Stimulated activated CD8-positive, alpha-beta memory T cell treated with anti-CD3 and anti-CD28 coated beads, Interleukin-2, amount 100 ng/mL, for 48 hours (primary cell): ENCODE data around the gene MMAA.
"Not testable (repeated sequence)": the region's sequence is repeated elsewhere in the genome, so short reads cannot be mapped to it uniquely, and the experiment has no call there.

Source experiments
- DNase-seq, 2 donors: peaks; one replicate each; pipeline ENCODE4 v3.0.0-alpha.2; 2020; ENCODE audit warnings: low read depth in 2 of 2

The MMAA gene

GRCh38 chr4:145635117-145635516 lies 15.9 kb downstream of the MMAA start:
- no peak for DNase-seq

DNA sequence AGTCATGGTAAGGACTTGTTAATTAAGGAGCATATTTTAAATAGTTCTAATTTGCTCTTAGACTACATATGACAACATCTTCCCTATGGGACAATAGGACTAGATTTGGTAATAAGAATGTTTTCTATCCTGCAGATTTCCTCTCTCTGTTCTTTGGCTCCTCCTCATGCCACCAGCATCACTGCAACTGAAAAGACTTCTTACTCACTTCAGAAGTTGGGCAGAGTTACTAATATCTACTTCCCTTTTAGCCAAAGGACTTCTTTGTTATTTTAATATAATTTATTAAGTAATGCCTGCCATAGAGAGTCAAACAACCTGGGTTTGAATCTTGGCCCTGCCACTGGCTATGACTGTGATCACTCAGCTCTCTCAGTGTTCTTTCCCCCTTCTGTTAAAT lies 16.4 kb downstream of the MMAA start:
- no peak for DNase-seq

DNA sequence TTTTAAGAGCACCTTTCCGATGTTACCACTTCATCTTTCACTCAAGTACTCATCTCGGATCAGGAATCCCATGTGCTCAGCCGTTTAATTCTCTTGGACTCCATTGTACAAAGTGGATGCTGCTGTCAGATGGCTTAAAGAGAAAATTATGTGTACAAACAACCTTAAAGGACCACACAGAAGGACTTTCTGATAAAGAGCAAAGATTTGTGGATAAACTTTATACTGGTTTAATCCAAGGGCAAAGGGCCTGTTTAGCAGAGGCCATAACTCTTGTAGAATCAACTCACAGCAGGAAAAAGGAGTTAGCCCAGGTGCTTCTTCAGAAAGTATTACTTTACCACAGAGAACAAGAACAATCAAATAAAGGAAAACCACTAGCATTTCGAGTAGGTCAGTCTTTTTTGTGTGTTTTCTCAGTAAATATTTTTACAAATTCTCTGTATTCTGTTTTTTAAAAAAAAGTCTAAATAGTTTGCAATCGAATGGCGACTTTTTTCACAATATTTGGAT lies 20.1 kb downstream of the MMAA start:
- DNase-seq, result no peak

DNA sequence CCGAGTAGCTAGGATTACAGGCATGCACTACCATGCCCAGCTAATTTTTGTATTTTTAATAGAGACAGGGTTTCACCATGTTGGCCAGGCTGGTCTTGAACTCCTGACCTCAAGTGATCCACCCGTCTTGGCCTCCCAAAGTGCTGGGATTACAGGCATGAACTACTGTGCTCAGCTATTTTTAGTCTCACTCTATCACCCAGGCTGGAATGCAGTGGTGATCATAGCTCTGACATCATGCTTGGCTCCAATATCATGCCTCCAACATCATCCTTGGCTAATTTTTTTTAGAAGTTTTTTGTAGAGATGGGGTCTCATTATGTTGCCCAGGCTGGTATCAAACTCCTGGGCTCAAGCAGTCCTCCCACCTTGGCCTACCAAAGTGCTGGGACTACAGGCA lies 21.1 kb downstream of the MMAA start:
- not testable (repeated sequence) for DNase-seq

GRCh38 chr4:145643295-145643694 lies 24.1 kb downstream of the MMAA start:
- no peak for DNase-seq

DNA sequence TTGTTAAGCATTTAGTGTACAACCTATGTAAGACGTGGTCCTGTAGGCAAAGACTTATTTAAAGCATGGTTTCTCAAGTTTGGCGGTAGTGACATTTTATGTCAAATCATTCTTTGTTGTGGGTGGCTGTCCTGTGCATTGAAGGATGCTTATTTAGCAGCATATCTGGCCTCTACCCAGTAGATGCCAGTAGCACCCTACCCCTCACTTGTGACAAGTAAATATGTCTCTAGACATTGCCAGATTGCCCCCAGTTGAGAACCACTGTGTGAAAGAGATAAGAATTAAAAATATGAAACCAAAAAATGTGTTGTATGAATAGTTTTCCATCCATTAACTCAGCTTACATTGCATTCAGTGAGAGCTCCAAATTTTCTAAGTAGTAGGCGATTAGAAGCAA lies 25.5 kb downstream of the MMAA start:
- DNase-seq, result no peak

- no peak for DNase-seq
Measured at GRCh38 chr4:145656156-145656555, 37.0 kb downstream of the MMAA start.

DNA sequence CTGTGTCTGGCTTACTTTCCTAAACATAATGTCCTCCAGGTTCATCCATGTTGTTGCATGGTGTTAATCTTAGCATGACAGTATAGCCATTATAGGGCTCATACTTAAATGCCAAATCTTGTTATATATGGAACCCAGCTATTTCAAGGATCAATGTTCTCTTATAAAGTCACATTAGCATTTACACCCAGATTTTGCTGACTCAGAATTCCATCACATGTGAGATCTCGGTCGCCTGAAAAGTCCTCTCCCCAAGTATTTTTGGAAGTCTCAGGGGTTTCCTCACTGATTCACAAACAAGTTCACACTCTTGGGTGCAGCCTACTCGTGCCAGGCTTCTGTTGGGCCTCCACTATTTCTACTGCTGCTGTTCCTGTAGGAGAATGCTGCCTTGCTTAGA lies 40.9 kb downstream of the MMAA start:
- DNase-seq, result no peak

- DNase-seq, result no peak
Measured at GRCh38 chr4:145663194-145663593, 44.0 kb downstream of the MMAA start.

DNA sequence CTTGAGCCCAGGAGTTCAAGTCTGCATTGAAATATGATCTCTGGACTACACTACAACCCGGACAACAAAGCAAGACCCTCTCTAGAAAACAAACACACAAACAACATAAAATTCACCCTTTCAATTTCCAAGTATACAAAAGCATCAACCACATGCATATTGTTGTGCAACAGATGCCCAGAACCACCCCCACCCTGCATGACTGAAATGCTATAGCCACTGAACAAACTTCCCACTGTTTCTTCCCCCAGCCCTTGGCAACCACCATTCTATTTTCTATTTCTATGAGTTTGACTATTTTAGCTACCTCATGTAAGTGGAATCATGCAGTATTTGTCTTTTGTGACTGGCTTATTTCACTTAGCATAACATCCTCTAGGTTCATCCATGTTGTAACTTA lies 46.6 kb downstream of the MMAA start:
- DNase-seq, result no peak

GRCh38 chr4:145670422-145670821 lies 51.2 kb downstream of the MMAA start:
- DNase-seq, result no peak

DNA sequence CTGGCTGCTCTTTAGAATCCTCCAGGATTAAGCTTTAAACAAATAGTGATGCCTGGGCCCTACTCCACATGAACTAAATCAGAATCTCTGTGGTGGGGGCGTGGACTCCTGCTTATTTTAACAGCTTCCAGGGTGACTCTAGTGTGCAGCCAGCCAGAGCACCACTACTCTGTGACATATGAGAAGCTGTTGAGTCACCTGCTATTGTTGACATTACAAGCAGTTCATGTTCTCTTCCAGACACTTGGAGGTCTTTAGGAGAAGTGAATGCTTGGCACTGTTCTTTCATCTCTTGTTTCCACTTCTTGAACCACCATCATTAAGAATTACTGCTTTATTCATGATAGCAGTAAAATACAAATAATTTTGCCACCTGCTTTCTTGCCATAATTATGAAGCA lies 60.3 kb downstream of the MMAA start:
- no peak for DNase-seq

DNA sequence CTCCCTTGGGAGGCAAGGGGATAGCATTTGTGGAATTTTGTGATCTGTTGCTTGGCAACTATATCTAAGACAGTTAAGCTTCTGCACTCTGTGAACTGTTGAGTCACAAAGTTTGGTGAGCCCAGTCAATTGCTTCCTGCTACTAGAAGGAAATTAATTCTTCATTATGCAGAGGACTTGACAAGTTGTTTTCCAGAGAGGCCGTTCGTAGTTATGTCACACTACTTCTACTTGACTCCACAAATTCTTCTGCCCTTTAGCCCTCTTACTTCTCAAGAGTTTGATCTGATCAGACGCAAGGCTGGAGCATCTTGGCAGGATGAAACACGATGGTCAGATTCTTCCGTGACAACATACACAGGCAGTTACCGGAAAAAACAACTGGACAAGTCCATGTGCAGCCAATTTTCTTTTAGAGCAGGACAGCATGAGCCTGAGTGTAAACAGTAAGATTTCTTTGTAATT lies 60.8 kb downstream of the MMAA start, which contains the start of gene C4orf51:
Gene C4orf51, plus strand, starts transcription at position 156 of the 465 bp plus-strand sequence. Its CDS starts 58 bp downstream, at position 214.
- DNase-seq, result no peak

DNA sequence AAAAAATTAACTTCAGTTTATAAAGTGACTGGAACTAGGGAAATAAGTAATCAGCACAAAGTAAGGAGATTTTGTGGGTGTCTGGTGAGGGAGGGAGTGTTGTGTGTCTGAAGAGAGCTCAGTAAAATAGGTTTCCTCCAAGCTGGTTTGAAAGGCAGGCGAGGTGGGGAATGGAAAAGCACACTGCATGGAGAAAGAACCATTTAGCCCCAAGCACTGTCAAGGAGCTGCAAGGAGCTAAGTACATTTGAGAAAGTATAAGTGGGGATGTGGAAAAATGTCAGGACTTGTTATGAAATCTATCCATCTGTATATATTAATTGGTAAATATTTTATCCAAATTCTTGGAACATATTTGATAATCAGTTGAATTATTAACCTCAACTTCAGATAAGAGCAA lies 61.7 kb downstream of the MMAA start:
- DNase-seq, result no peak

DNA sequence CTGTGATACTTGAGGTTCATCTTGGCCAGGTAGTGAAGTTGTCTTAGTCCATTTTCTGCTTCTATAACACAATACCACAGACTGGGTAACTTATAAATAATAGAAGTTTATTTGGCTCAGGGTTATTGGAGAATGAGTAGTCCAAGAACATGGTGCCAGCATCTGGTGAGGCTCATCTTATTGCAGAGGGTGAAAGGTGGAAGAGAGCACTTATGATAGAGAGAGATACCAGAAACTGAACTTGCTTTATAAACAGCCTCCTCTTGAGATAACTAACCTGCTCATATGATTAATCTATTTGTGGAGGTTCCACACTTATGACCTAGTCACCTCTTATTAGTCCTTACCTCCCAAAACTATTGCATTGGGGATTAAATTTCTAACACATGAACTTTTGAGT lies 62.3 kb downstream of the MMAA start:
- no peak for DNase-seq

- no peak for DNase-seq
Measured at GRCh38 chr4:145681956-145682355, 62.8 kb downstream of the MMAA start.

GRCh38 chr4:145686991-145687390 lies 67.8 kb downstream of the MMAA start:
- no peak for DNase-seq

DNA sequence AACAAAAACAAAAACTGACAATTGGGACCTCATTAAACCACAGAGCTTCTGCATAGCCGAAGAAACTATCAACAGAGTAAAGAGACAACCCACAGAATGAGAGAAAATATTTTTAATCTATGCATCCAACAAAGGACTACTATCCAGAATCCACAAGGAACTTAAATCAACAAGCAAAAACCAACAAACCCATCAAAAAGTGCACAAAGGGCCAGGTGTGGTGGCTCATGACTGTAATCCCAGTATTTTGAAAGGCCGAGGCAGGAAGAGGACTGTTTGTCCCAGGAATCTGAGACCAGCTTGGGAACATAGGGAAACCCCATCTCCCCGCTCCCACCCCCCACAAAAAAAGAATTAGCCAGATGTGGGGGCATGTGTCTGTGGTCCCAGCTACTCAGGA lies 71.4 kb downstream of the MMAA start:
- no peak for DNase-seq

GRCh38 chr4:145691416-145691815 lies 72.2 kb downstream of the MMAA start:
- not testable (repeated sequence) for DNase-seq

- DNase-seq, result no peak
Measured at GRCh38 chr4:145694929-145695328, 75.7 kb downstream of the MMAA start.

GRCh38 chr4:145697332-145697731 lies 78.1 kb downstream of the MMAA start:
- no peak for DNase-seq

DNA sequence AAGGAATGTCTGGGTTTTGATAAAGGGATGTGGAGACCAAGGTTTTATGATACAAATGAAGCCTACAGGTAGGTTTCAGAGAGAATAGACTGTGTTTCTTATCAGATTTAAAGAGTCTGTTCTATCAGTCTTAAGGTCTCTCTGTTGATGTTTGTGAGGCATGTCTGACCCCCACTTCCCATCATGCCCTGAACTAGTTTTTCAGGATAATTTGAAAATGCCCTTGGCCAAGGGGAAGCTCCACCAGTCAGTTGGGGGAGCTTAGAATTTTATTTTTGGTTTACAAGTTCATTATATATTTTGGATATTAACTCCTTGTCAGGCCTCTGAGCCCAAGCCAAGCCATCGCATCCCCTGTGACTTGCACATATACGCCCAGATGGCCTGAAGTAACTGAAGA lies 79.3 kb downstream of the MMAA start:
- DNase-seq, result no peak

- no peak for DNase-seq
Measured at GRCh38 chr4:145703850-145704497, 84.8 kb downstream of the MMAA start.

DNA sequence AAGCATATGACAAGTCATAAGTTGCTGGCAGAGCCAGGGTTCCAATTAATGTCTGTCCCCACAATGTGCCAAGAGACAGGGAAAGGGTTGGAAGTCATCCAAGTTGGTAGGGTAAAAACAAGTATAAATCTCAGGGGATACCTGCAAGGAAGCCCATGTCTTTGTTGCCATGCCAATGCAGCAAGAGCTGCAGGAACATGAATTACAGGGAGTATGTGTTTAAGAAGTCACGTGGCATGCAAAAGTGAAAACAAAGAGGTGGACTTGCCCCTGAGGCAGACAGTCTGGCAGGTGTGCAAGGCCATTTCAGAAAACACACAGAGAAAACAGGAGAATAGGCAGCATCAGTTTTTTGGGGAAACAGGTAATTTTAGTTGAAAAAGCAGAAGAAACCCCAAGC lies 90.2 kb downstream of the MMAA start:
- no peak for DNase-seq
